Tibial artery (tissue), 4 donors: ENCODE results near the gene CCDC194.

Experiments
- DNase-seq, 2 donors: peaks; one replicate each; pipeline ENCODE4 v3.0.0-alpha.2; 2019
- H3K27ac ChIP-seq, 2 donors: fragments of 200-600 bp; sonication (generic) in 1 of 2; 1 replicate in 1 of 2; 2 replicates in 1 of 2; pipeline ENCODE4 v1.5.1; 2018 to 2019; ENCODE audit warnings: mild to moderate bottlenecking in 1 of 2
- H3K27me3 ChIP-seq, 2 donors: fragments of 200-600 bp; sonication (generic) in 1 of 2; one replicate each; pipeline versions ENCODE4 v1.5.1 to v1.6.0; 2016 to 2019
- H3K36me3 ChIP-seq, 3 donors: fragments of 200-600 bp; sonication (generic) in 2 of 3; one replicate each; pipeline ENCODE4 v1.5.1; 2016 to 2019; ENCODE audit warnings: mild to moderate bottlenecking in 2 of 3
- H3K4me1 ChIP-seq, 4 donors: fragments of 200-600 bp; sonication (generic) in 2 of 4; 1 replicate in 3 of 4; 2 replicates in 1 of 4; pipeline ENCODE4 v1.5.1; 2016 to 2019
- H3K4me3 ChIP-seq, 2 donors: fragments of 200-600 bp; sonication (generic) in 1 of 2; 1 replicate in 1 of 2; 2 replicates in 1 of 2; pipeline ENCODE4 v1.5.1; 2018 to 2019; ENCODE audit warnings: mild to moderate bottlenecking in 2 of 2
- H3K9me3 ChIP-seq, 3 donors: fragments of 200-600 bp; sonication (generic) in 1 of 3; one replicate each; pipeline ENCODE4 v1.5.1; 2016 to 2019
- intact Hi-C: fragments of 100-400 bp; cut with DNase I; formaldehyde crosslinking; loops from one replicate; pipeline ENCODE4 v1.15.0; 2023; ENCODE audit warnings: low total_unique reads
- TF ChIP-seq, protein P1 (sequence below), 2 experiments: fragments of 200-600 bp in 1 of 2; fragments of 450-650 bp in 1 of 2; IDR thresholded peaks; one replicate each; pipeline ENCODE4 v1.5.1; 2017 to 2019; ENCODE audit warnings: antibody characterized with exemption in 2 of 2, mild to moderate bottlenecking in 1 of 2, moderate library complexity in 1 of 2

CCDC194 gene

GRCh38 chr19:17398902-17399527 is 5.0 kb upstream of the CCDC194 start:
- no peak for DNase-seq
- Histone ChIP-seq H3K27ac (no peak overlapping the region), H3K36me3 (no peaks in the 10 kb centered on the region), H3K4me3 (no peak overlapping the region), H3K4me1 (no peaks in the 10 kb centered on the region), H3K9me3 (no peaks in the 10 kb centered on the region), H3K27me3 (peaks cover 0 to 37% of the 10 kb centered on the region in 2 donors)
- TF ChIP-seq, protein P1, sequence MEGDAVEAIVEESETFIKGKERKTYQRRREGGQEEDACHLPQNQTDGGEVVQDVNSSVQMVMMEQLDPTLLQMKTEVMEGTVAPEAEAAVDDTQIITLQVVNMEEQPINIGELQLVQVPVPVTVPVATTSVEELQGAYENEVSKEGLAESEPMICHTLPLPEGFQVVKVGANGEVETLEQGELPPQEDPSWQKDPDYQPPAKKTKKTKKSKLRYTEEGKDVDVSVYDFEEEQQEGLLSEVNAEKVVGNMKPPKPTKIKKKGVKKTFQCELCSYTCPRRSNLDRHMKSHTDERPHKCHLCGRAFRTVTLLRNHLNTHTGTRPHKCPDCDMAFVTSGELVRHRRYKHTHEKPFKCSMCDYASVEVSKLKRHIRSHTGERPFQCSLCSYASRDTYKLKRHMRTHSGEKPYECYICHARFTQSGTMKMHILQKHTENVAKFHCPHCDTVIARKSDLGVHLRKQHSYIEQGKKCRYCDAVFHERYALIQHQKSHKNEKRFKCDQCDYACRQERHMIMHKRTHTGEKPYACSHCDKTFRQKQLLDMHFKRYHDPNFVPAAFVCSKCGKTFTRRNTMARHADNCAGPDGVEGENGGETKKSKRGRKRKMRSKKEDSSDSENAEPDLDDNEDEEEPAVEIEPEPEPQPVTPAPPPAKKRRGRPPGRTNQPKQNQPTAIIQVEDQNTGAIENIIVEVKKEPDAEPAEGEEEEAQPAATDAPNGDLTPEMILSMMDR (IDR thresholded peaks at IDR 0.05), result no peak
- intact Hi-C loops, result no loop called here

DNA sequence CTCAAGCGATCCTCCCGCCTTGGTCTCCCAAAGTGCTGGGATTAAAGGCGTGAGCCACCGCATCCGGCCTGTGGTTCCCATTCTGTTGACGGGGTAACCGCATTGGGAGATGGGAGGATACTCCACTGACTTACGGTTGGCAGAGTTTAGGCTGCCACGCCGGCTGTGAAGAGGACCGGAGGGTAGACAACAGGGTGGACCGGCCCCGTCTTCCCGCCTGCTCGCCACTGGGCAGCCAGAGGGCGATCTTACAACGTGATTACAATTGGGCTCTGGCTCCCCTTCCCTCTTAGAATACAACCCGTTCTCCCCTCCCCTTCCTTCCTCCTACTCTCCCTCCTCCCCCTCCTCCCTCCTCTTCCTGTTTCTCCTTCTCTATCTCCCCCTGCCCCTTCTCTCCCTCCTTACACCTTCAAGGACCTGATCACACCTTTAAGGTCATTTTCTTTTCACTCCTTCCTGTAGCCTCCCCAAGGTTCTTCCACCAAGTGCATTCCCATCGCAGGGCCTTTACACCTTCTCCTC is 957 bp upstream of the CCDC194 start:
- H3K27me3 ChIP-seq, result peaks cover 0 to 27% of the 10 kb centered on the region in 2 donors
- no peak overlapping the region for H3K27ac ChIP-seq
- intact Hi-C loops, result no loop called here
- H3K36me3 ChIP-seq, result no peaks in the 10 kb centered on the region
- no peak for DNase-seq
- no peak overlapping the region for H3K4me3 ChIP-seq
- TF ChIP-seq, protein P1 (IDR thresholded peaks at IDR 0.05), result peak; percentile 46 to 62
- peaks cover 0 to 19% (median 16%) of the 10 kb centered on the region in 4 donors for H3K4me1 ChIP-seq
- no peaks in the 10 kb centered on the region for H3K9me3 ChIP-seq

GRCh38 chr19:17393002-17393401 is 994 bp downstream of the CCDC194 start:
- H3K27ac ChIP-seq, result no peak overlapping the region
- peaks cover 0 to 27% of the 10 kb centered on the region in 2 donors for H3K27me3 ChIP-seq
- peaks cover 0 to 2% (median 0%) of the 10 kb centered on the region in 3 donors for H3K9me3 ChIP-seq
- H3K4me3 ChIP-seq, result no peak overlapping the region
- TF ChIP-seq, protein P1 (IDR thresholded peaks at IDR 0.05), result no peak
- H3K36me3 ChIP-seq, result no peaks in the 10 kb centered on the region
- no peak for DNase-seq
- intact Hi-C loops, result no loop called here
- peaks cover 0 to 19% (median 16%) of the 10 kb centered on the region in 4 donors for H3K4me1 ChIP-seq

DNA sequence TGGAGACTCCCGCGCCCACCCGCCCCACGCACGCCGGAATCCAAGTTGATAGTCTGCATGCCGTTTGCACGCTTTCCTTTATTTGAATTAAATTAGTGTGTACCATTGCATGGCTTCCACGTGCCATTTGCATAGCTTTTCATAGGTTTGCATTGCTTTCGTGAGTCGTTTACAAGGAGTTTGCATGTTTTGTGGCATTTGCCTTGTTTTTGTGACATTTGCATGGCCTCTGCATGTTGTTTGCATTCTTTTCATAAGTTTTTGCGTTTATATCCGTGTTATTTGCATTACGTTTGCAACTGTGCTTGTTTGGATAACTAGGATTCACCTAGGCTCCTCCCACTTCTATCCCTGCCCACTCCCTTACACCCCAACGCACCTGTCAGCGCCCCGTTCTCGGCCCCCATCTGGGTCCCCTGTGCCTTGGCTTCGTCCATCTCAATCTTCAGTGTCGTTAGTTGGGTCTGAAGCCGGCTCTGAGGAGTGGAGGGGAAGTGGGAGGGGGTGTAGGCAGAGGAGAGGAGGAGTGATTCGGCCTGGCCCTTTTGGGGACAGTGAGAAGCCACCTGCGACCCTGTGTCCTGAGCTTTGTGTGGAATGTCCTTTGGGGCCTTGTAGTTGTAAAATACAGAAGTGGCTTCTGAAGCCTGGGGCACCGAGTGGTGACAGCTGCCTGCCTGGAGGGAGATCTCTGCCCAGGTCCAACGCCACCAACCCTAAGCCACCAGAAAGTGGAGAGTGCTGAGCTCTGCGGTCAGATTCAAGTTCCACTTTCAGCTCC is 2.4 kb downstream of the CCDC194 start:
- Histone ChIP-seq H3K36me3 (no peaks in the 10 kb centered on the region), H3K27ac (no peak overlapping the region), H3K9me3 (peaks cover 0 to 2% (median 0%) of the 10 kb centered on the region in 3 donors), H3K4me3 (peak overlapping the region; percentile 48 to 52), H3K27me3 (peaks cover 0 to 27% of the 10 kb centered on the region in 2 donors), H3K4me1 (peaks cover 0 to 19% (median 16%) of the 10 kb centered on the region in 4 donors)
- TF ChIP-seq, protein P1 (IDR thresholded peaks at IDR 0.05), result no peak
- intact Hi-C loops, result no loop called here
- no peak for DNase-seq

GRCh38 chr19:17390665-17391370 is 3.2 kb downstream of the CCDC194 start:
- Histone ChIP-seq H3K9me3 (peaks cover 0 to 2% (median 0%) of the 10 kb centered on the region in 3 donors), H3K27ac (peak overlapping the region in 1 of 2 donors; percentile 51), H3K36me3 (no peaks in the 10 kb centered on the region), H3K4me1 (peaks cover 0 to 19% (median 17%) of the 10 kb centered on the region in 4 donors), H3K4me3 (peak overlapping the region; percentile 48 to 52), H3K27me3 (peaks cover 0 to 27% of the 10 kb centered on the region in 2 donors)
- intact Hi-C loops, result no loop called here
- TF ChIP-seq, protein P1 (IDR thresholded peaks at IDR 0.05), result peak; percentile 68 to 81
- DNase-seq, result peak; percentile 90 to 94
